Activated naive CD4-positive, alpha-beta T cell treated with anti-CD3 and anti-CD28 coated beads, Interleukin-2, amount 10 ng/mL, durations not matched to agents 7 days and 5 days (primary cell): ENCODE measurements around the gene TUT7.

Experiments
- CTCF ChIA-PET: fragments of 350-600 bp; sonication (Branson Sonifier 250); formaldehyde crosslinking; loops from one replicate; lab custom pipeline; 2021; ENCODE audit warnings: antibody characterized with exemption; lab: Charles Lee
- DNase-seq: peaks from one replicate; pipeline ENCODE4 v3.0.0-alpha.2; 2020
- H3K27ac Mint-ChIP-seq: one replicate; pipeline ENCODE4 v1.8.0; 2021; ENCODE audit warnings: mild to moderate bottlenecking, moderate library complexity, mixed read lengths
- H3K27me3 Mint-ChIP-seq: one replicate; pipeline ENCODE4 v1.8.0; 2021; ENCODE audit warnings: mild to moderate bottlenecking, mixed read lengths
- H3K36me3 Mint-ChIP-seq: one replicate; pipeline ENCODE4 v1.8.0; 2021; ENCODE audit warnings: mixed read lengths
- H3K4me1 Mint-ChIP-seq: one replicate; pipeline ENCODE4 v1.8.0; 2021; ENCODE audit warnings: mixed read lengths
- H3K4me3 Mint-ChIP-seq: one replicate; pipeline ENCODE4 v1.8.0; 2021; ENCODE audit warnings: mild to moderate bottlenecking, moderate library complexity, mixed read lengths
- H3K9me3 Mint-ChIP-seq: one replicate; pipeline ENCODE4 v1.8.0; 2021; ENCODE audit warnings: mixed read lengths

TUT7 gene

DNA sequence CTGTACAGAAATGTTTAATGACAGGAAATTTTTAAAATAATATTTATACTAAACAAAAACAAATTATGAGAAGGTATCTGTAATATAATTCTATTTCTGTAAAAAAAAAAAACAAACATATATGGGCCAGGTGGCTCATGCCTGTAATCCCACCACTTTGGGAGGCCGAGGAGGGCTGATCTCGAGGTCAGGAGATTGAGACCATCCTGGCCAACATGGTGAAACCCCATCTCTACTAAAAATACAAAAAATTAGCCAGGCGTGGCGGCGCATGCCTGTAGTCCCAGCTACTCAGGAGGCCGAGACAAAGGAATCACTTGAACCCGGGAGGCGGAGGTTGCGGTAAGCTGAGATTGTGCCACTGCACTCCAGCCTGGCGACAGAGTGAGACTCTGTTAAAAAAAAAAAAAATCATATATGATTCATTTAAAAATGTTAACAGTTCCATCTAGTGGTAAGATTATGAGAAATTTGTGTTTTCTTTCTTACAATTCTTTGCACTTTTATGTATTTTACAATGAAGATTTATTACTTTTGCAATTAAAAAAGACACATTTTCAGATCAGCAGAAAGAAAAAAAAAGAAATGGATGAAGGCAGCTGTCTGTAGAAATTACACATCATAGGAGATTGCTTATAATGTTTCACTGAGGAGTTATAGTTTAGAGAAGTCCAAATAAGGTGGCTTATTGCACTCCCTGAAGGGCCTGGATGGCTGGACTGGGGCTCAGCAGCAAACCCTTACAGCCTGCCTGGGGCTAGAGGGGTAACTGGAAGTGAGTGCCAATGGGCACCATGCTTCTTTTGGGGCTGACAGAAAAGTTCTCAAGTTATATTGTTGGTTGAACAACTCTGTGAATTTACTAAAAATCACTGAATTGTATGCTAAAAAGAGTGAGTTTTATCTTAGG lies 115.1 kb downstream of the TUT7 start:
- no peaks in the 10 kb centered on the region for H3K27me3 Mint-ChIP-seq
- CTCF ChIA-PET: no interaction called here

More for the DNA sequence above, 115.1 kb downstream of the TUT7 start:
- DNase-seq: no peak
- Mint-ChIP-seq H3K4me3 (no peak overlapping the region), H3K4me1 (no peaks in the 10 kb centered on the region), H3K9me3 (no peaks in the 10 kb centered on the region), H3K36me3 (no peaks in the 10 kb centered on the region), H3K27ac (no peak overlapping the region)
